ENCODE data around the gene MNX1.

The MNX1 gene

GRCh38 chr7:156993925-156994235 is 16.6 kb downstream of the MNX1 start:
- H3K4me3 ChIP-seq (ENCODE audit: low read depth, low read length) = no peak overlapping the region
- DNase-seq (ENCODE audit: low read depth) = no peak
- TF ChIP-seq CTCF (IDR thresholded peaks at IDR 0.05; ENCODE audit: control insufficient read depth, extremely low read depth, insufficient read depth) = no peak

GRCh38 chr7:156993021-156993924 is 17.2 kb downstream of the MNX1 start:
- no peak overlapping the region for H3K4me3 ChIP-seq (ENCODE audit: low read depth, low read length)
- no peak for DNase-seq (ENCODE audit: low read depth)
- no peak for TF ChIP-seq CTCF (IDR thresholded peaks at IDR 0.05; ENCODE audit: control insufficient read depth, extremely low read depth, insufficient read depth)

GRCh38 chr7:156989766-156990535 is 20.5 kb downstream of the MNX1 start:
- no peak overlapping the region for H3K4me3 ChIP-seq (ENCODE audit: low read depth, low read length)
- TF ChIP-seq CTCF (IDR thresholded peaks at IDR 0.05; ENCODE audit: control insufficient read depth, extremely low read depth, insufficient read depth) = no peak
- DNase-seq (ENCODE audit: low read depth) = no peak

- no peak for DNase-seq (ENCODE audit: low read depth)
- TF ChIP-seq CTCF (IDR thresholded peaks at IDR 0.05; ENCODE audit: control insufficient read depth, extremely low read depth, insufficient read depth) = no peak
- no peak overlapping the region for H3K4me3 ChIP-seq (ENCODE audit: low read depth, low read length)
Measured at GRCh38 chr7:156988343-156989185, 21.9 kb downstream of the MNX1 start.

- DNase-seq (ENCODE audit: low read depth) = no peak
- no peak for TF ChIP-seq CTCF (IDR thresholded peaks at IDR 0.05; ENCODE audit: control insufficient read depth, extremely low read depth, insufficient read depth)
- no peak overlapping the region for H3K4me3 ChIP-seq (ENCODE audit: low read depth, low read length)
Measured at GRCh38 chr7:156986378-156986777, 24.1 kb downstream of the MNX1 start.

- TF ChIP-seq CTCF (IDR thresholded peaks at IDR 0.05; ENCODE audit: control insufficient read depth, extremely low read depth, insufficient read depth) = no peak
- H3K4me3 ChIP-seq (ENCODE audit: low read depth, low read length) = no peak overlapping the region
- DNase-seq (ENCODE audit: low read depth) = no peak
Measured at GRCh38 chr7:156985101-156985992, 25.1 kb downstream of the MNX1 start.

All from LNCaP clone FGC (cell line).